Upper lobe of right lung (tissue), 1 donor: Measurements from ENCODE around the gene YEATS4. TPM values are rescaled to one million over a fixed set of nuclear protein-coding genes. Genes with fewer than 3 reads are reported as not detected.

Experiments used
- ATAC-seq: fragments of 200-7000 bp; cut with Tn5 transposase; one replicate; pipeline ENCODE4 v1.9.1; 2020; ENCODE audit warnings: mild to moderate bottlenecking, moderate library complexity
- DNase-seq: peaks from one replicate; pipeline ENCODE4 v3.0.0-alpha.2; 2020
- H3K27ac ChIP-seq: fragments of 200-600 bp; one replicate; pipeline ENCODE4 v1.8.0; 2022
- H3K27me3 ChIP-seq: fragments of 200-600 bp; one replicate; pipeline ENCODE4 v1.8.0; 2022; ENCODE audit warnings: mild to moderate bottlenecking
- H3K36me3 ChIP-seq: fragments of 200-600 bp; one replicate; pipeline ENCODE4 v1.8.0; 2022
- H3K4me1 ChIP-seq: fragments of 200-600 bp; one replicate; pipeline ENCODE4 v1.8.0; 2022
- H3K4me3 ChIP-seq: fragments of 200-600 bp; one replicate; pipeline ENCODE4 v1.8.0; 2022; ENCODE audit warnings: mild to moderate bottlenecking
- H3K9me3 ChIP-seq: fragments of 200-600 bp; one replicate; pipeline ENCODE4 v1.8.0; 2022
- intact Hi-C: fragments of 100-400 bp; cut with DNase I; formaldehyde crosslinking; loops from one replicate; pipeline ENCODE4 v1.11.0; 2022
- total RNA-seq: library from RNA; stranded (reverse); fragmentation: NEBNext Ultra II Directional; extraction: Animal tissue kit (Norgen Biotek cat#: 25700); gene quantifications from one replicate; pipeline ENCODE4 v1.2.1, GENCODE V29; 2021
- TF ChIP-seq, protein P1 (sequence below): fragments of 200-600 bp; IDR thresholded peaks from one replicate; pipeline ENCODE4 v1.8.0; 2022; ENCODE audit warnings: antibody characterized with exemption
- donor health status: DM: no; HTN: yes; CAD: no; lungs with severe emphysema.

Gene YEATS4
- total RNA-seq, 1 donor from 2014 or later, result 11.4 TPM

DNA sequence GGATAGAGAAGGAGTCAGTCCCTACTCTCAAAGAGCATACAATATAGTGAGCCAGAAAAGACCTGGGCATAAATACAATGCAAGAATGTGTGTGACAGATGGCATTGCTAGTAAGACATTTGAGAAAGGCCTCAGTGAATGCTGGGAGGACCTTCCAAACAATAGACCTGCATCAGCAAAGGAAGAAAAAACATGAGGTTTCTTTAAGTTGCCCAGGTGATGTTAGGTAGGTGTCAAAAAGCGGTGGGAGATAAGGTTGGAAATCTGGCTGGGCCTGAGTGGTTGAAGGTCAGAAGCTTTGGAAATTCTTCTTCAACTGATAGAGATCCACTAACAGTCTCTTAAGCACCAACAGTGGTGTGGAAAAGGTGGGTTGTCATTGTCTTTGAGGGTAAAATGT, 60.2 kb downstream of the YEATS4 start:
- no peak for ATAC-seq
- no peak for DNase-seq
- Histone ChIP-seq H3K36me3 (no peaks in the 10 kb centered on the region), H3K4me1 (peaks cover 6% of the 10 kb centered on the region), H3K27ac (no peak overlapping the region), H3K9me3 (no peaks in the 10 kb centered on the region), H3K27me3 (no peaks in the 10 kb centered on the region), H3K4me3 (no peak overlapping the region)
- intact Hi-C loops, result no loop called here
- TF ChIP-seq, protein P1, sequence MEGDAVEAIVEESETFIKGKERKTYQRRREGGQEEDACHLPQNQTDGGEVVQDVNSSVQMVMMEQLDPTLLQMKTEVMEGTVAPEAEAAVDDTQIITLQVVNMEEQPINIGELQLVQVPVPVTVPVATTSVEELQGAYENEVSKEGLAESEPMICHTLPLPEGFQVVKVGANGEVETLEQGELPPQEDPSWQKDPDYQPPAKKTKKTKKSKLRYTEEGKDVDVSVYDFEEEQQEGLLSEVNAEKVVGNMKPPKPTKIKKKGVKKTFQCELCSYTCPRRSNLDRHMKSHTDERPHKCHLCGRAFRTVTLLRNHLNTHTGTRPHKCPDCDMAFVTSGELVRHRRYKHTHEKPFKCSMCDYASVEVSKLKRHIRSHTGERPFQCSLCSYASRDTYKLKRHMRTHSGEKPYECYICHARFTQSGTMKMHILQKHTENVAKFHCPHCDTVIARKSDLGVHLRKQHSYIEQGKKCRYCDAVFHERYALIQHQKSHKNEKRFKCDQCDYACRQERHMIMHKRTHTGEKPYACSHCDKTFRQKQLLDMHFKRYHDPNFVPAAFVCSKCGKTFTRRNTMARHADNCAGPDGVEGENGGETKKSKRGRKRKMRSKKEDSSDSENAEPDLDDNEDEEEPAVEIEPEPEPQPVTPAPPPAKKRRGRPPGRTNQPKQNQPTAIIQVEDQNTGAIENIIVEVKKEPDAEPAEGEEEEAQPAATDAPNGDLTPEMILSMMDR, result no peak

DNA sequence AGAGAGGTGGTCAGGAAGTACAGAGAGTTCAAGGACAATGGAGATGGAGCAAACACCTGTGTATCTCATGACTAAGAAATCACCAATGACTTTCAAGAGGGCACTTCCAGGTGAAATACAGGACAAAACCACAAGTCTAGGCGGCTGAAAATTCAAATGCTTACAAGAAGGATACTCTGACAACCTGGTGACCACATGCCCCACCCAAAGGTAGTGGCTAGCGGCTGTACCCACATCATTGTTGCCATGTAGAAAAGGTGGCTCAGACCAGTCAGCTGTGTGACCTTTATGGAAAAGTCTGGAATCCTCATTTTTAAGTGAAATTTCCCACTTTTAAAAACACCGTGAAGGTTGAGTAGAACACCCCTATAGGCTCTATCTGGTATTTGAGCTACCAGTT, 62.0 kb downstream of the YEATS4 start:
- DNase-seq, result no peak
- H3K9me3 ChIP-seq, result no peaks in the 10 kb centered on the region
- H3K27me3 ChIP-seq, result no peaks in the 10 kb centered on the region
- no peak for ATAC-seq
- no peak overlapping the region for H3K27ac ChIP-seq
- no peak overlapping the region for H3K4me3 ChIP-seq
- TF ChIP-seq, protein P1, result no peak
- intact Hi-C loops, result no loop called here
- H3K4me1 ChIP-seq, result no peaks in the 10 kb centered on the region
- H3K36me3 ChIP-seq, result no peaks in the 10 kb centered on the region

DNA sequence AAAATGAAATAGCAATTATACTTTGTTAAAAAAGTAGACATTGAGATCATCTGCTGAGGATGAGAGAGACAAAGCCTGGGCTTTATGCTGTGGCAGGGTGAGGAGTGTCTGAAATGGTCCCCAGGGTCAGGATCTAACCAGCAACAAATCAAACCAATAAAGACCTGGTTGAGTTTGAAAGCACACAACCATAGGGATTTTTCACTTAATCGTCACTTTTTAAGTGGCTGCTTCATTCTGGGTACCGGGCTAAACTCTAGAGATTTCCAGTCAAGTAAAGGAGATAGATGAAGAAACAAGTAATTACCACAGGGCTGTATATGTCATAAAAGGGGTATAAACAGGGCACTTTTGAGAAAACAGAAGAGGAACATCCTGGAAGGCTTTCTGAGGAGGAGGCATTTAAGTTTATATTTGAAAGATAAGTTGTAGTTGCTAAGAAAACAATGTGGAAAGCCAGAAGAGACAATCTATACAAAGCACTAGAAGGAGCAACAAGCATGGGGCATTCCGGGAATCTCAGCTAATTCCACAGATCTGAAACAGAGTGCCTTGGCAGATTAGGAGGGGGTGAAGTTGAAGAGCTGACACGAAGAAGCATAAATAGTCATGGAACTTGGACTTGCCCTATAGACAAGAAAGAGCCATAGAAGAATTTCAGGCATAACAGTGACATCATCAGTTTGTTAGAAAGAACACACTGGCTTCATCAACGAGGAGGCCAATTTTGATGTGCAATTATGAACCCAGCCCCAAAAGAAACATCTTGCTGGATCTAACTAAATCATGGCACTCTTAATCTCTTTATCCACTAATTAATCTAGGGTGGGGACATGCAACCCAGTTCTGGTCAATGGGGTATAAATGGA, 63.7 kb downstream of the YEATS4 start:
- Histone ChIP-seq H3K9me3 (no peaks in the 10 kb centered on the region), H3K4me3 (no peak overlapping the region), H3K36me3 (no peaks in the 10 kb centered on the region), H3K4me1 (no peaks in the 10 kb centered on the region), H3K27ac (no peak overlapping the region), H3K27me3 (no peaks in the 10 kb centered on the region)
- DNase-seq (no peak), ATAC-seq (no peak)
- intact Hi-C loops, result no loop called here
- TF ChIP-seq, protein P1, result no peak

DNA sequence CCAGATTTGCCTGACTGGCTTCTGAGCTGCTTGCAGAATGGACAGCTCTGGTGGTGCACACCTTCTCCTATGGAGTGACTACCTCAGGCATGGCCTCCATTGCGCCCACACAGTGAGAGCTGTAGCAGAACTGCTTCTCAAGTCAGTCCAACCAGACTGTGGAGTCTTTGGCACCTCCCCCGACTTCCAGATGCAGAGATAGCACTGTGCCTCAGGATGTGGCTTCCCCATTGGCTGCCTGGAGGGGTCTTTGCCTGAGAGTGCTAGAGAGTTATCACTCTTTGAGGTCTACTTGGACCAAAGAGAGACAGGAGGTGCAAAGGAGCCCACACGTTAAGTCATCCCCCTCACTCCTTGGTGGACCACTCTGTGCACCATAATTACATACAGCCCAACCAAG, 65.9 kb downstream of the YEATS4 start:
- Histone ChIP-seq H3K9me3 (no peaks in the 10 kb centered on the region), H3K4me1 (no peaks in the 10 kb centered on the region), H3K4me3 (no peak overlapping the region), H3K36me3 (no peaks in the 10 kb centered on the region), H3K27me3 (no peaks in the 10 kb centered on the region), H3K27ac (no peak overlapping the region)
- no peak for DNase-seq
- no peak for ATAC-seq
- TF ChIP-seq, protein P1, result no peak
- intact Hi-C loops, result no loop called here

DNA sequence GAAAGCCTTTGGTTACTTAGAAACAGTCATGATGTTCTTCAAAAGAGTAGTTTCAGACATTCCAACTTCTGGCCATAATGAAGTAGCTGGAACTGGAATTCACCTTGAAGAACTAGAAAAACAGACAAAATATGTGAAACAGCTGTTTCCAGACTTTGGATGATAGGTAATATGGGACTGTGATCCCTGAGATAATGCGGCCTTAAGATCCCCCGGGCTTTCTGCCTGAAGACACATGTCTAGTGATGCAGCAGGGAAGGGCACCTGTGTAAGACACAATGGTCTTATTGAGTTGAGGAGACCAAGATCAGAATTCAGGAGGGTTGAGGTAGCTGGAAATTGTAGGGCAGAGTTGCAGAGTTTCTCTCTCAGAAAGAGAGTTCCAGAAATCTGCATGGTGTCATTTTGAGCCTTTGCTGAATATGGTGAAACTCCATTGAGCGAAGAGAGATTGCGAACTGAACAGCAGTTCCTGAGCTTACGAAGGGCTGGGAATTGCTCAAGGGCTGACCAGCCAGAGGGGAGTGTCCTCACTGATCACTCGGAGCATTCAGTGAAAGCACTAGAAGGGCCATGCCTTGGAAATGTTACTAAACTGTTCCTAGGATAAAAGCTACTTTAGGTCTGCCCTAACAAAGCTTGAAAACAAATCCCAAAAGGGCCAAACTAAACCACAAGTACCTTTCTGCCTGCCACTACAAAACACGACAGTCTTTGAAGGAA, 69.0 kb downstream of the YEATS4 start:
- no peak overlapping the region for H3K27ac ChIP-seq
- no peaks in the 10 kb centered on the region for H3K9me3 ChIP-seq
- no peaks in the 10 kb centered on the region for H3K4me1 ChIP-seq
- no peaks in the 10 kb centered on the region for H3K27me3 ChIP-seq
- ATAC-seq, result no peak
- no peak for DNase-seq
- TF ChIP-seq, protein P1, result no peak
- no peak overlapping the region for H3K4me3 ChIP-seq
- H3K36me3 ChIP-seq, result no peaks in the 10 kb centered on the region
- intact Hi-C loops, result no loop called here
